Ascending aorta (tissue), 2 donors: Measurements from ENCODE around the gene PCARE. TPM values are rescaled to one million over a fixed set of nuclear protein-coding genes. Genes with fewer than 3 reads are reported as not detected.

Experiments used
- DNase-seq, 2 donors: peaks; one replicate each; pipeline ENCODE4 v3.0.0-alpha.2; 2019; ENCODE audit warnings: low spot score in 2 of 2
- H3K27ac ChIP-seq, 2 donors: fragments of 200-600 bp; sonication (generic); one replicate each; pipeline ENCODE4 v1.5.1; 2016 to 2017; ENCODE audit warnings: mild to moderate bottlenecking in 1 of 2
- H3K27me3 ChIP-seq: fragments of 200-600 bp; sonication (generic); one replicate; pipeline ENCODE4 v1.5.1; 2017
- H3K36me3 ChIP-seq, 2 donors: fragments of 200-600 bp; sonication (generic); one replicate each; pipeline ENCODE4 v1.5.1; 2016
- H3K4me1 ChIP-seq, 2 donors: fragments of 200-600 bp; sonication (generic); one replicate each; pipeline ENCODE4 v1.5.1; 2016 to 2017; ENCODE audit warnings: mild to moderate bottlenecking in 1 of 2
- H3K4me3 ChIP-seq, 2 donors: fragments of 200-600 bp; sonication (generic); one replicate each; pipeline ENCODE4 v1.5.1; 2016 to 2017; ENCODE audit warnings: mild to moderate bottlenecking in 1 of 2
- H3K9me3 ChIP-seq, 2 donors: fragments of 200-600 bp; sonication (generic); one replicate each; pipeline ENCODE4 v1.5.1; 2016
- intact Hi-C: fragments of 100-400 bp; cut with DNase I; formaldehyde crosslinking; loops from one replicate; pipeline ENCODE4 v1.15.1; 2023
- total RNA-seq: library from RNA; depleted of rRNA; stranded (reverse); fragments of >200 nt; gene quantifications from one replicate; pipeline ENCODE4 v1.1.0, GENCODE V29; 2016
- TF ChIP-seq, protein P1 (sequence below), 3 experiments: fragments of 200-600 bp in 2 of 3; fragments of 450-650 bp in 1 of 3; sonication (generic) in 2 of 3; IDR thresholded peaks; one replicate each; pipeline ENCODE4 v1.5.1; 2016 to 2019; ENCODE audit warnings: antibody characterized with exemption in 3 of 3, mild to moderate bottlenecking in 1 of 3, moderate library complexity in 1 of 3

The PCARE gene
- total RNA-seq, 1 donor from 2014 or later, result not detected

- no peaks in the 10 kb centered on the region for H3K27me3 ChIP-seq
- TF ChIP-seq, protein P1, sequence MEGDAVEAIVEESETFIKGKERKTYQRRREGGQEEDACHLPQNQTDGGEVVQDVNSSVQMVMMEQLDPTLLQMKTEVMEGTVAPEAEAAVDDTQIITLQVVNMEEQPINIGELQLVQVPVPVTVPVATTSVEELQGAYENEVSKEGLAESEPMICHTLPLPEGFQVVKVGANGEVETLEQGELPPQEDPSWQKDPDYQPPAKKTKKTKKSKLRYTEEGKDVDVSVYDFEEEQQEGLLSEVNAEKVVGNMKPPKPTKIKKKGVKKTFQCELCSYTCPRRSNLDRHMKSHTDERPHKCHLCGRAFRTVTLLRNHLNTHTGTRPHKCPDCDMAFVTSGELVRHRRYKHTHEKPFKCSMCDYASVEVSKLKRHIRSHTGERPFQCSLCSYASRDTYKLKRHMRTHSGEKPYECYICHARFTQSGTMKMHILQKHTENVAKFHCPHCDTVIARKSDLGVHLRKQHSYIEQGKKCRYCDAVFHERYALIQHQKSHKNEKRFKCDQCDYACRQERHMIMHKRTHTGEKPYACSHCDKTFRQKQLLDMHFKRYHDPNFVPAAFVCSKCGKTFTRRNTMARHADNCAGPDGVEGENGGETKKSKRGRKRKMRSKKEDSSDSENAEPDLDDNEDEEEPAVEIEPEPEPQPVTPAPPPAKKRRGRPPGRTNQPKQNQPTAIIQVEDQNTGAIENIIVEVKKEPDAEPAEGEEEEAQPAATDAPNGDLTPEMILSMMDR (IDR thresholded peaks at IDR 0.05), result no peak
- H3K4me3 ChIP-seq, result no peak overlapping the region
- intact Hi-C loops, result no loop called here
- no peaks in the 10 kb centered on the region for H3K36me3 ChIP-seq
- H3K9me3 ChIP-seq, result no peaks in the 10 kb centered on the region
- DNase-seq, result no peak
- no peak overlapping the region for H3K27ac ChIP-seq
- H3K4me1 ChIP-seq, result peaks cover 0 to 3% of the 10 kb centered on the region in 2 donors
Measured at GRCh38 chr2:29068513-29068912, 5.8 kb downstream of the PCARE start.

GRCh38 chr2:29066997-29067605, 7.2 kb downstream of the PCARE start:
- Histone ChIP-seq H3K27me3 (no peaks in the 10 kb centered on the region), H3K4me1 (peaks cover 0 to 9% of the 10 kb centered on the region in 2 donors), H3K27ac (no peak overlapping the region), H3K9me3 (no peaks in the 10 kb centered on the region), H3K36me3 (no peaks in the 10 kb centered on the region), H3K4me3 (no peak overlapping the region)
- intact Hi-C loops, result no loop called here
- TF ChIP-seq, protein P1 (IDR thresholded peaks at IDR 0.05), result no peak
- no peak for DNase-seq

DNA sequence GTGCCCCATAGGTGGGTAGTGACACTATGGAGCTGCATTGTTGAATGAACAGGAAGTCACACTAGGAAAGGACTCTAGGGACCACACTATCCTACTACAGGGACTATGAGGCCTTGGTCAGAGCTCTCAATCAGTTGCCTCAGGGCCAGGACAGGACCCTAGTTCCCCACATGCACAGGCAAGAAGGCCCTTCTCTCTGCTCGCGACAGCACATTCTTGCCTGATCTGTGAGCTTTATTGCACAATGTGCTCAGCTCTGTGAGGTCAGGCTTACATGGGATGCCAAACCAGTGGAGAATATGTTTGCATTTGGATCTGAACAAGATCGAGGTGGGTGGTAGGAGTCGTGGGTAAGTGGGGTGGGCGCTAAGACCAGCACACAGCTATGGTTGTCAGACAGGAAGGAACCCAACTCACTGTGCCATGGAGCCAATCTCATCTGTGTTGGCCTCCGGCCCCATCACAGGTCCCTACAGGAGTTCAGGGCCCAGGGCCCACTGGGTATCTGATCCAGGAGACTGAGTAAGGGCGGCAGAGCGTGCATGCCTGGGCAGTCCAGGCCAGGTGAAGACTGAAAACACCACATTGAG, 8.0 kb downstream of the PCARE start:
- intact Hi-C loops, result no loop called here
- no peak overlapping the region for H3K4me3 ChIP-seq
- H3K27ac ChIP-seq, result no peak overlapping the region
- H3K9me3 ChIP-seq, result no peaks in the 10 kb centered on the region
- no peak for DNase-seq
- TF ChIP-seq, protein P1 (IDR thresholded peaks at IDR 0.05), result no peak
- no peaks in the 10 kb centered on the region for H3K36me3 ChIP-seq
- no peaks in the 10 kb centered on the region for H3K27me3 ChIP-seq
- peaks cover 0 to 9% of the 10 kb centered on the region in 2 donors for H3K4me1 ChIP-seq

GRCh38 chr2:29065068-29065811, 9.1 kb downstream of the PCARE start:
- intact Hi-C loops, result no loop called here
- H3K9me3 ChIP-seq, result no peaks in the 10 kb centered on the region
- H3K4me1 ChIP-seq, result peaks cover 0 to 9% of the 10 kb centered on the region in 2 donors
- H3K4me3 ChIP-seq, result no peak overlapping the region
- no peak for DNase-seq
- TF ChIP-seq, protein P1 (IDR thresholded peaks at IDR 0.05), result no peak
- no peak overlapping the region for H3K27ac ChIP-seq
- H3K27me3 ChIP-seq, result no peaks in the 10 kb centered on the region
- H3K36me3 ChIP-seq, result no peaks in the 10 kb centered on the region

DNA sequence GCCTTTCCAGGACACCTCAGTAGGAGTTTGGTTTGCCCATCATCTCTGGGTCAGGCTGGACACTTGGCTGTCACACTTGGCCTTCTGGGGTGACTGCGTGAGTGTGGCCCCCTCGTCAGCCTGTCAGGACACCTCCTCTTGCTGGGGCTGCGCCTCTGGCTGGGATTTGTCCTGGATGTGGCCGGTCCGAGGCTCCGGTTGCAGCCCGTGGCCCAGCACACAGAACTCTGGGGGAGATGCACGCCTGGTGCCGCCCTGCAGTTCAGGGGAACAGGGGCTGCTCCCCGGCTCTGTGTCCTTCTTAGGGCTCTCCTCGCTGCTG, 9.6 kb downstream of the PCARE start:
- no peaks in the 10 kb centered on the region for H3K9me3 ChIP-seq
- no peaks in the 10 kb centered on the region for H3K27me3 ChIP-seq
- no peak overlapping the region for H3K27ac ChIP-seq
- intact Hi-C loops, result no loop called here
- H3K36me3 ChIP-seq, result no peaks in the 10 kb centered on the region
- TF ChIP-seq, protein P1 (IDR thresholded peaks at IDR 0.05), result no peak
- no peak for DNase-seq
- peaks cover 0 to 9% of the 10 kb centered on the region in 2 donors for H3K4me1 ChIP-seq
- no peak overlapping the region for H3K4me3 ChIP-seq
